IPS-18c (cell line): Measurements from ENCODE around the gene RNF115.
"Not testable (repeated sequence)": the region's sequence is repeated elsewhere in the genome, so short reads cannot be mapped to it uniquely, and the experiment has no call there.

Source experiments
- H3K4me3 ChIP-seq: 2 replicates; pipeline ENCODE4 v1.7.0; 2013; ENCODE audit warnings: low read depth, mild to moderate bottlenecking, low read length, moderate library complexity; ENCODE audit not compliant: insufficient read depth
- H3K9me3 ChIP-seq: one replicate; pipeline ENCODE4 v1.6.1; 2013; ENCODE audit warnings: mild to moderate bottlenecking, low read length, moderate library complexity; ENCODE audit not compliant: control insufficient read depth, insufficient read depth

RNF115 gene

DNA sequence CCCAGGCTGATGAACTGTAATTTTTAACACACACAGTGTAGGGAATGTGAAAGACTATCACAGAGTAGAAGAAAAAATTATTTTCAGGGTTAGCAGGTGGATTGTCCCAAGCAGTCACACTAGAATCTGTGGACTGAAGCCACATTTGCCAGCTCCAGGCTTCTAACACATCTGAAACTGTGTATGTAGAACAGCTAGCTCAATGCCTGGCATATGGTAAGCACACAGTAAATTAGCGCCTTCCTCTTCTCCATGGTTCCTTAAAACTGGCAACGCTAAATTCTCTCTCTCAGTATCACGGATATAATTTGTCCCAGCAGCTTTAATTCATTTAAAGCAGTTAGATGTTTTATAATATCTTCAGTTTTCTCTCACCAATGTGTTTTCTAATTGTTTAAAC, 19.1 kb upstream of the RNF115 start:
- Histone ChIP-seq H3K9me3 (no peaks in the 10 kb centered on the region), H3K4me3 (no peak overlapping the region)

DNA sequence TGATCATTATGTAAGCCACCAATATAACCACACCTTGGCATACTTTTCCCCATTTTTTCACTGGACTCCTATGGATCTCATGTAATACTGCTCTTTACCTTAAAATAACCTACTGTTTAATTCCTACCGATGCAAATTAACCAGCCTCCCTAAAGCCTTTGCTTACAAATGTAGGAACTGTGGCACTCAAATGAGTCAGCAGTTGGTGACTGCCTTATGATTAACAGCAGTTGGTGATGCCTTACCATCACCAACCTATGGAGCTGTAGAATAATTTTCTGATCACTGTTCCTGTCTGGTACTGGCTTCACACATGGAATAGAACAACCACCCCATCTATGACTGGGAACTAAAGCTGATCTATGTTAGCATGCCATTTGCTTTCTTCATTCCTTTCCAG, 13.8 kb upstream of the RNF115 start:
- no peak overlapping the region for H3K4me3 ChIP-seq
- H3K9me3 ChIP-seq: no peaks in the 10 kb centered on the region

DNA sequence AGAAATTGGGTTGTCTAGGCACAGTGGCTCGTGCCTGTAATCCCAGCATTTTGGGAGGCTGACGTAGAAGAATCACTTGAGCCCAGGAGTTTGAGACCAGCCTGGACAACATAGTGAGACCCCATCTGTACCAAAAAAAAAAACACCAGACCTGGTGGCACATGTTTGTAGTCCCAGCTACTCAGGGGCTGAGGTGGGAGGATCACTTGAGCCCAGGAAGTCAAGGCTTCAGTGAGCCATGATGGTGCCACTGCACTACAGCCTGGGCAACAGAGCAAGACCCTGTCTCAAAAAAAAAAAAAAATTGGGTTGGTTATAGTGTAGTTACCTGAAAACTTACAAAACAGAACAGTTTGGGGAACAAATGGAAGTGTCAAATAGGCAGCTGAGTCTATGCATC, 6.9 kb upstream of the RNF115 start:
- not testable (repeated sequence) for H3K9me3 ChIP-seq, H3K4me3 ChIP-seq

DNA sequence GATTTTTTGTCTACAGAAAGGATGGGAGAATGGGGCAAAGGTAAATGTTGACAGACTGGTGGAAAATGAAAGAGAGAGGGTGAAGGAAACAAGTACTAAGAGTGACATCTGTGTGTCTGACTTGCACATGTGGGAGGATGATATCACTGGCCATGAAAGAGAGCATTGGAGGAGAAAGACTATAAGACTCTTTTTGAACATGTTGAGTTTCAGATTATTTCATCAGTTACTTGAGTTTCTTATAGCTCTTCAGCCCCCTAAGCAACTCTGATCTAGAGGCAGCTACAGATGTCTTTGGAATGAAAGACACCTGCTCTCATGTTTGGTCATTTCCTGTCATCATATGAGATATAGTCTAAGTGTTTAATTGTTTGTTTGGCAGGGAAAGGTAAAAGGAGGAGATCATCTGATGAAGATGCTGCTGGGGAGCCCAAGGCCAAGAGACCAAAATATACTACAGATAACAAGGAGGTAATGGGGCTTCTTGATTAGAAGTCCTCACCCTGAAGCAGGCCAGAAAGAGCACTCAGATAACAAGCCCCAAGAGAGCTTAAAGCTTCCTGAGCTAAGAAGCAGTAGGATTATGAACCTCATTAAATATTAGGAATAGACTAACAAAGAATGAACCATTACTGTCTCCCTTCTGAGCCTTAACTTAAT, 4.6 kb upstream of the RNF115 start:
- no peak overlapping the region for H3K4me3 ChIP-seq
- no peaks in the 10 kb centered on the region for H3K9me3 ChIP-seq

DNA sequence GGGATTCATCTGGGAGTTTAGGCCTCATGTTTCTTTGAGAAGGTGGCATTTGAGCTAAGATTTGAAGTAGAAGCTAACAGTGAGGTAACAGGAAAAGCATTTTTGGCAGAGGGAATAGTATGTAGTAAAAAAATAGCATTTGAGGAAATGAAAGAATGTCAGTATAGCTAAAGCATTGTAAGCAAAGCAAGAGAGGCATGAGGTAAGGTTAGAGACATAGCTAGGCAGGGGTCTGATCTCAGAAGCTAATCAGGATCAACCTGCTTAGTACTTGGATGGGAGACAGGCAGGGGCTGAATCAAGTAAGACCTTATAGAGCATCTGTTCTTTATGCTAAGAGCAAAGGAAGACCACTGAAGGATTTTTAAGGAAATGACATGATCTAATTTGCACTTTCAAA, 4.1 kb upstream of the RNF115 start:
- Histone ChIP-seq H3K4me3 (no peak overlapping the region), H3K9me3 (no peaks in the 10 kb centered on the region)

DNA sequence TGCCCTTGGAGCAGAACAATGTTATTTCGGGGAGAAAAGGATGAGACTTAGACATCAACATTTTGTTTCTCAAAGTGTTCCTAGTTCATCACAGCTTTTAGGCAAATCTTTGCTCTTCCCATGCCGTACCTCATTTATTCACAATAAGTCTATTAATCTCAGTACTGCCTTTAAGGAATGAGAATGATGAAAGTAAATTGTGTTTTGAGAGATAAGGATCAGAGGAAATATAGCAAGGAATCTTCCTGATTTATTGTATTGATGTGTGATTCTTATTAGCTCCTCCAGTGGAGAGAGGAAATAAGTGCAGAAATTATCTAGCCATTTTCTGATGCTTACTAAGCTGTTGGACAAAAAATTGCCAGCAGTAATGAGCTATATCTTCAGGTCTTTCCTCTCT, 2.1 kb upstream of the RNF115 start:
- no peak overlapping the region for H3K4me3 ChIP-seq
- no peaks in the 10 kb centered on the region for H3K9me3 ChIP-seq

DNA sequence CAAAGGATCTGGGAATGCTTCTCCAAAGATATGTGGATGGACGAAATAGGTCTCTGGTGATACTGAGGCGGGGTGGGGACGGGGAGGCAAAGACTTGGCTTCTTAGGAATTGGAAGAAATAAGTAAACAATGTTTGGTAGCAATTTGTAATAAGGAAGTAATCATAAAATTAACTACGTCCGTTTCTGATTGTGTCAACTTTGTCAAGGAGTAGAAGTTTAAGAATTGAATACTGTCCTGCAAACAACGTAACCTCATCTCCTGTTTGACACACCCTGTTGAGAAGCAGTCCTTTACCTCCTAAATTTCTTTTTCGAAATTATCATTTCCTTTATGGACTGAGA, 576 bp upstream of the RNF115 start:
- Histone ChIP-seq H3K4me3 (peak overlapping the region; percentile 92), H3K9me3 (no peaks in the 10 kb centered on the region)

DNA sequence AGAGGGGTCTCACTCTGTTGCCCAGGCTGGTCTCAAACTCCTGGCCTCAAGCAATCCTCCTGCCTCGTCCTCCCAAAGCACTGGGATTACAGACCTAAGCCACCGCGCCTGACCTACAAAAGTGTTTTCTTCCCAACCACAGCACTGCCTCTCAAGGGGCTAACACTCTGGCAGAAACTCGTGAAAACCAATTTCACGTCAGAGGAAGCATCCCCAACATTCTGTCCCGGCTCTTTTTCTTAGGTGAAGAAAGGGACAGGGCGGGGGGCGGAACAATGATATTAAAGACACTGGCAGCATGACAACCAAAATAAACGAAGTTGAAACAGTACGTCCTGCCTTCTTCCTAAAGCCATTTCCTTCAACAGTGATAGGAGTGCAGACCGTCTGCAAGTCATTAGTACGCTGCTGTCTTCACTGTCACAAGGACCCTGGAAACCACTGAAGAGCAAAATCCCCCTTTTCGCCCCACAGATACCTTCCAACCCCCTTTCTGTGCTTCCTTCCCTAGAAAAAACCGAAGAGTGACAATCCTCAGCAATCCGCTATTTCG, 1.0 kb downstream of the RNF115 start:
- H3K9me3 ChIP-seq, H3K4me3 ChIP-seq: not testable (repeated sequence)

DNA sequence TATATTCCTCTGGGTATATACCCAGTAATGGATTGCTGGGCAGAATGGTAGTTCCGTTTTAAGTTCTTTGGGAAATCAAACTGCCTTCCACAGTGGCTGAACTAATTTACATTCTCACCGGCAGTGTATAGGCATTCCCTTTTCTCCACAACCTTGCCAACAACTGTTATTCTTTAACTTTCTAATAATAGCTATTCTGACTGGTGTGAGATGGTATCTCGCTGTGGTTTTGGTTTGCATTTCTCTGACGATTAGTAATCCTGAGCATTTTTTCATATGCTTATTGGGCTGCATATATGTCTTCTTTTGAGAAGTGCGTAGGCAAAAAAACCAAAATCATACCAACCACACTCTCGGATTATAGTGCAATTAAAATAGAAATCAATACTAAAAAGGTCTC, 5.8 kb downstream of the RNF115 start:
- H3K9me3 ChIP-seq: not testable (repeated sequence)

DNA sequence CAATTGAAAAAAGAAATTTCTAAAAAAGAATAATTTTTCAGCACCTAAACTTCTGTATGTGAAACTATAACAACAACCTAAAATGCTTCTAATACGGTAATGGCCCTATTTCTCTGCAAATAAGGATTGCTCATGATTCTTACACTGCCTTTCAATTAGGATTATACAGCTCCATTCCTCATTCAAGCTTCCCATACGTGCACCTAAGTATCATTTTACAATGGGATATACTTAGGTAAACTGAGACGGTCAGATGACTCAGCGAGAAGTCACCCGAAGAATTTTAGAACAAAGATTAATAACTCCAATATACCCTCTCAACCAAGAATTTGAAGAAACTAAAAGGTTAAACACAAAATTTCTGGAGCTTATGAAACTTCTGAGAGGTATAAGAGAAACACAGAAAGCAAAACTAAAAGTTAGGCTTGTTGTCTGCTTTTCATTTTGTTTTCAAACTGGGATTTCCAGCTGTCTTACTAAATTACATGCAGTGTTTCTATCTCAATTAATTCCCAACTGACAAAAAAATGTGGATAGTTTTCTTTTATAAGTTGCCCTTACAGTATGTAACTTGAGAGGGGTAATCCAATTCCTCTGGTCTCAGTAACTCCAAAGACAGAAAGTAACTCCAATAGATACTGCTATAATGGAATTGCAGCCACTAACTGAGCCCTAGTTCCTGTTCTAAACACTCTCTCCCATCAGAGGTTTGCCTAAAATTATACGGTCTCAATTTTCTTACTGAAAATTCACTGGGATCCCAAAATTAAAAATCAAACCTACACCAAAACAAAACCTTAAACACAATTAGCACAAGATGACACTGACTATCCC, 10.7 kb downstream of the RNF115 start:
- H3K9me3 ChIP-seq, H3K4me3 ChIP-seq: not testable (repeated sequence)

More for the DNA sequence above, 5.8 kb downstream of the RNF115 start:
- not testable (repeated sequence) for H3K4me3 ChIP-seq

DNA sequence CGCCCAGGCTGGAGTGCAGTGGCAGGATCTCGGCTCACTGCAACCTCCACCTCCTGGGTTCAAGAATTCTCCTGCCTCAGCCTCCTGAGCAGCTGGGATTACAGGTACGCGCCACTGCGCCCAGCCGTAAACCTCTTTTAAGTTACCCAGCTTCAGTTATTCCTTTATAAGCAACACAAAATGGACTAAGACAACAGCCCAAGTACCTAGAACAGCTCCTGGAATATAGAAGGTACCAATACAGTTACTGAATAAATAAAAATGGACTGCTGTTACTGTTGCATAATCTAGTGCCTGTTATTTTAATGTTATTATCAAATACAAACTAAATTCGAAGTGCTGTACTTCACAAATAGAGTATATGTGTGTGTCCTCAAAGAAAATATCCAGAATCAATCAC, 17.1 kb downstream of the RNF115 start:
- no peak overlapping the region for H3K4me3 ChIP-seq
- H3K9me3 ChIP-seq: no peaks in the 10 kb centered on the region

DNA sequence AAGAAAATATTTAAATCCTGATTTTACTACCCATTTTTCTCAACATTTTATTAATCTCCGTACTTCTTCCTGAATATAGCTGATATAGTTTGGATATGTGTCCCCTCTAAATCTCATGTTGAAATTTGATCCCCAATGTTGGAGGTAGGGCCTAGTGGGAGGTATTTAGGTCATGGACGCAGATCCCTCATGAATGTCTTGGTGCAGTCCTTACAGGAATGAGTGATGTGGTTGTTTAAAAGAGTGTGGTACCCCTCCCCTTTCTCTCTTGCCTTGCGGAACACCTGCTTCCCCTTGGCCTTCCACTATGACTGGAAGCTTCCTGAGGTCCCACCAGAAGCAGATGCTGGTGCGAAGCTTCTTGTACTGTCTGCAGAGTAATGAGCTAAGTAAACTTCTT, 17.5 kb downstream of the RNF115 start:
- Histone ChIP-seq H3K9me3 (no peaks in the 10 kb centered on the region), H3K4me3 (no peak overlapping the region)

DNA sequence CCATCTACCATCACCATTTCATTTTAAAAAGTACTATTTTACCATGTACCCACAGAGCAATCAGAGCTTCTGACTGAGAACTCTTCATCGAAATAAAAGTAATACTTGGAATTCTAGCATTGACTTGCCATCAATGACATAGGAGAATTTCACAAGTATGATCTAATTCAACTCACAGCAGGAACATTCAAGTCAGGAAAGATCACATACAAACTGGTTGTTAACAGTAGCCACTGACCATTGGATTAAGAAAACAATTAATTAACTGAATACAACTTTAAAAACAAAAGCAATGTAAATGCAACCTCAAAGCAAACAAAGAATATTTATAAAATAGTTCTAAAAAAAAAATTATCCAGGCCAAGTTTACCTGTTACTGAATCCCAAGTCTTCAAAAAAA, 18.8 kb downstream of the RNF115 start:
- Histone ChIP-seq H3K9me3 (no peaks in the 10 kb centered on the region), H3K4me3 (no peak overlapping the region)

DNA sequence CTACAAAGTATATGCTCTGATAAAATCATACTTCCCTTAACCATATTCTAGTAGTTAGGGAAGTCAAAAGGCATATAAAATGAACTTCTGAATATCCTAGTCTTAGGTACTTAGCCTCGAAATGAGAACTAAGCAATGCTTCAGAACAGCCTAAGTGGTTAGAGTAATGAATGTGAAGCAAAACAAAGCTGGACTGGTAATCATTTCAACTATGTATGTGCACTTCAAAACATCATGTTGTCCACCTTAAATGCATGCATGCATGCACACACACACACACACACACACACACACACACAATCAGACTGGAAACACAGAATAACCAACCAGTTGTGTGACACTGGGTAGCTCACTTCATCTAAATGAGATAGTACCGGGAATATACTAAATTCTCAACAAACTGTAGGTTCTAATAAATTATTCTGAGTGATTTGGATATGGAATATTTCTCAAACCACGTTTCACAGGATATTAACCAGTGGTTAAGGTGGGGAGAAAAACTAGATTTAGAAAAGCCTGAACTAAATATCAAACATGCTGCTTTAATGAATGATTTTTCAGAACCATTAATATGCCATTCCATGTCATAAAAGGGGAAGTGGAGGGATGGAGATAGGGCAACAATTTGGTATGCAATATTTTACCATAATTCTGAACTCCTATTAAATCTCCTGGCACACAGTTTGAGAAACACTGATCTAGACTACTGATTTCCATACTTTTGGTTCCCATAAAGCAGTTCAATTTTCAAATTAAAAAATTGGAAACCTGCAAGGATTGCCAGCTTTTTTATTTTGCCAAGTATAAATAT, 19.5 kb downstream of the RNF115 start:
- H3K9me3 ChIP-seq: no peaks in the 10 kb centered on the region
- no peak overlapping the region for H3K4me3 ChIP-seq

DNA sequence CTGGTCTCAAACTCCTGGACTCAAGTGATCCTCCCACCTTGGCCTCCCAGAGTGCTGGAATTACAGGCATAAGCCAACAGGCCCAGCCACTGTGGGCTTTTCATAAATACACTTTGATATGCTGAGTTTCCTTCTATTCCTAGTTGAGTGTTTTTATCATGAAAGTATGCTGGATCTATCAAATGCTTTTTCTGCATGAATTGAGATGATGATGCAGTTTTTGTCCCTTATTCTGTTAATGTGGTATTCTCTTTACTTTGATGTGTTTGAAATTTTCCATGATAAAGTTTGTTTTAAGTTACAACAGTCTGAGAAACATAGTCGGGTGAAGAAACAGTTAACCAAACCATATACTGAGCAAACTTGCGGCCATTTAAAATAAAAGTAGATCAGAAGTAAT, 24.1 kb downstream of the RNF115 start:
- no peaks in the 10 kb centered on the region for H3K9me3 ChIP-seq
- H3K4me3 ChIP-seq: no peak overlapping the region

DNA sequence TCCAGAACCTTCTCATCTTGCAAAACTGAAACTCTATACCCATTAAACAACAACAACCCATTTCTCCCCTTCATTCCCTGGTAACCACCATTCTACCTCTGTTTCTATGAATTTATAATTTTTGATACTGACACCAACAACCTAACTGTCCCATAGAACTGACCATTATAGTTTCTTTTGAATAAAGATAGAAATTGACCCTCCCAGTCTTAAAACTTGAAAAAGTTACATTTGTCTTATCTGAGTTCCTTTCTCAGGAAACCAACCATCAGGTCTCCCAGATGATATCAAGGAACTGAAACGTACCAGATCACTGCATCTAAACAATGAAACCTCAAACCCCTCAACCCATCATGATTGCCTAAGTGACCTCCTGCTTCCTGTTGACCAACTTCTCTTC, 27.1 kb downstream of the RNF115 start:
- Histone ChIP-seq H3K9me3 (no peaks in the 10 kb centered on the region), H3K4me3 (no peak overlapping the region)

DNA sequence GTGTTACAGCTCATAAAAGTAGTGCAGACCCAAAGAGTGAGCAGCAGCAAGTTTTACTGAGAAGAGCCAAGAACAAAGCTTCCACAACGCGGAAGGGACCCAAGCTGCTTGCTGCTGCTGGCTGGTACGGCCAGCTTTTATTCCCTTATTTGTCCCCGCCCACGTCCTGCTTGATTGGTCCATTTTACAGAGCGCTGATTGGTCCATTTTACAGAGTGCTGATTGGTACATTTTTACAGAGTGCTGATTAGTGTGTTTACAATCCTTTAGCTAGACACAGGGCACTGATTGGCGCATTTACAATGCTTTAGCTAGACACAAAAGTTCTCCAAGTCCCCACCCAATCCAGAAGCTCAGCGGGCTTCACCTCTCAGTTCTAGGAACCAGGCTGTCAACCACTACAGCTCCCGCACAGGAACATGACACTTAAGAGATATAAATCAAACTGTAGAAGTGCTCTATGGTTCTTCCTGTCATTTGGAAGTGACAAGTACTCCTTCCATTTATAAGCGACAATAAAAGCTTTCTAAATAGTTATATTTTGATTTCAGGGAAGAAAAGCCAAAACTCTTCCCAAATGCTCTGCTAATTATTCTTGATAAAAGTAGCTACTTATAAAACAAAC, 28.5 kb downstream of the RNF115 start:
- H3K9me3 ChIP-seq: no peaks in the 10 kb centered on the region

More for the DNA sequence above, 28.5 kb downstream of the RNF115 start:
- H3K4me3 ChIP-seq: no peak overlapping the region
